Measurements from ENCODE around the gene SLCO2A1.
A peak's percentile ranks its signal among the peaks of the same experiment; 100 is the strongest.

Gene SLCO2A1

GRCh38 chr3:134029734-134030378 is at the start of gene SLCO2A1:
SLCO2A1 (minus strand) TSS chr3:134029925; CDS start chr3:134029802, 123 bp downstream.
- ChIA-PET POLR2A (no interaction called here), CTCF (no interaction called here)
- no peak for TF ChIP-seq ARNT (IDR thresholded peaks at IDR 0.05)
- TF ChIP-seq NFRKB (IDR thresholded peaks at IDR 0.05), result no peak
- no peak for TF ChIP-seq ELF4 (IDR thresholded peaks at IDR 0.05)
- no peak for TF ChIP-seq SP1 (IDR thresholded peaks at IDR 0.05)
- TF ChIP-seq HDGF (IDR thresholded peaks at IDR 0.05; ENCODE audit: borderline replicate concordance), result no peak
- TF ChIP-seq LEF1 (IDR thresholded peaks at IDR 0.05; ENCODE audit: borderline replicate concordance), result no peak
- no peak for TF ChIP-seq FOXK2 (IDR thresholded peaks at IDR 0.05)
- TF ChIP-seq CTBP1 (IDR thresholded peaks at IDR 0.05; ENCODE audit: borderline replicate concordance), result no peak
- TF ChIP-seq L3MBTL2 (conservative IDR thresholded peaks at IDR 0.05), result no peak; the same call in 1 of the 2 replicates
- no peak for TF ChIP-seq FOXM1 (IDR thresholded peaks at IDR 0.05; ENCODE audit: borderline replicate concordance)
- no peak for TF ChIP-seq ZNF384 (IDR thresholded peaks at IDR 0.05)
- DNase-seq (ENCODE audit: extremely low spot score), result peak; percentile 54

GRCh38 chr3:134079111-134079547 is 49.4 kb upstream of the SLCO2A1 start:
- DNase-seq (ENCODE audit: extremely low spot score), result no peak
- ChIA-PET POLR2A (no interaction called here), CTCF (no interaction called here)
- no peak for TF ChIP-seq TARDBP (IDR thresholded peaks at IDR 0.05)

- TF ChIP-seq HDGF (IDR thresholded peaks at IDR 0.05; ENCODE audit: borderline replicate concordance) (no peak), ARNT (IDR thresholded peaks at IDR 0.05) (no peak), PKNOX1 (IDR thresholded peaks at IDR 0.05) (no peak), ELF4 (IDR thresholded peaks at IDR 0.05) (no peak), FOXA1 (IDR thresholded peaks at IDR 0.05) (no peak), FOXM1 (IDR thresholded peaks at IDR 0.05; ENCODE audit: borderline replicate concordance) (no peak)
- CTCF ChIA-PET, result no interaction called here
- POLR2A ChIA-PET, result no interaction called here
- no peak for DNase-seq (ENCODE audit: extremely low spot score)
These were observed 48.6 kb upstream of the SLCO2A1 start for GRCh38 chr3:134078169-134078831.

- DNase-seq (ENCODE audit: extremely low spot score), result no peak
- CTCF ChIA-PET, result no interaction called here
- TF ChIP-seq HDGF (IDR thresholded peaks at IDR 0.05; ENCODE audit: borderline replicate concordance) (no peak), FOXA1 (IDR thresholded peaks at IDR 0.05) (no peak), FOXK2 (IDR thresholded peaks at IDR 0.05) (no peak), ZNF384 (IDR thresholded peaks at IDR 0.05) (no peak), CTBP1 (IDR thresholded peaks at IDR 0.05; ENCODE audit: borderline replicate concordance) (no peak), SUZ12 (IDR thresholded peaks at IDR 0.05) (no peak), ELF4 (IDR thresholded peaks at IDR 0.05) (no peak), FOXM1 (IDR thresholded peaks at IDR 0.05; ENCODE audit: borderline replicate concordance) (no peak), PKNOX1 (IDR thresholded peaks at IDR 0.05) (no peak)
- POLR2A ChIA-PET, result no interaction called here
These were observed 48.0 kb upstream of the SLCO2A1 start for GRCh38 chr3:134077649-134078161.

GRCh38 chr3:134076851-134077250 is 47.1 kb upstream of the SLCO2A1 start:
- ChIA-PET POLR2A (no interaction called here), CTCF (no interaction called here)
- no peak for TF ChIP-seq LEF1 (IDR thresholded peaks at IDR 0.05; ENCODE audit: borderline replicate concordance)
- DNase-seq (ENCODE audit: extremely low spot score), result no peak

GRCh38 chr3:134075846-134076245 is 46.1 kb upstream of the SLCO2A1 start:
- no peak for TF ChIP-seq LEF1 (IDR thresholded peaks at IDR 0.05; ENCODE audit: borderline replicate concordance)
- TF ChIP-seq NFRKB (IDR thresholded peaks at IDR 0.05), result no peak
- TF ChIP-seq BHLHE40 (IDR thresholded peaks at IDR 0.05; ENCODE audit: borderline replicate concordance), result no peak
- TF ChIP-seq CTBP1 (IDR thresholded peaks at IDR 0.05; ENCODE audit: borderline replicate concordance), result no peak
- no peak for TF ChIP-seq FOXA1 (IDR thresholded peaks at IDR 0.05)
- no peak for TF ChIP-seq HDGF (IDR thresholded peaks at IDR 0.05; ENCODE audit: borderline replicate concordance)
- no peak for TF ChIP-seq ARNT (IDR thresholded peaks at IDR 0.05)
- TF ChIP-seq ELF4 (IDR thresholded peaks at IDR 0.05), result no peak
- TF ChIP-seq SUZ12 (IDR thresholded peaks at IDR 0.05), result no peak
- TF ChIP-seq ZNF384 (IDR thresholded peaks at IDR 0.05), result no peak
- TF ChIP-seq L3MBTL2 (conservative IDR thresholded peaks at IDR 0.05), result no peak
- TF ChIP-seq TARDBP (IDR thresholded peaks at IDR 0.05), result no peak
- TF ChIP-seq SP1 (IDR thresholded peaks at IDR 0.05), result no peak
- no peak for TF ChIP-seq PKNOX1 (IDR thresholded peaks at IDR 0.05)
- TF ChIP-seq FOXM1 (IDR thresholded peaks at IDR 0.05; ENCODE audit: borderline replicate concordance), result no peak
- no peak for TF ChIP-seq FOXK2 (IDR thresholded peaks at IDR 0.05)
- POLR2A ChIA-PET, result no interaction called here
- DNase-seq (ENCODE audit: extremely low spot score), result no peak
- CTCF ChIA-PET, result no interaction called here

GRCh38 chr3:134075568-134075825 is 45.8 kb upstream of the SLCO2A1 start:
- CTCF ChIA-PET, result no interaction called here
- TF ChIP-seq FOXK2 (IDR thresholded peaks at IDR 0.05) (no peak), BHLHE40 (IDR thresholded peaks at IDR 0.05; ENCODE audit: borderline replicate concordance) (no peak), NFRKB (IDR thresholded peaks at IDR 0.05) (no peak)
- DNase-seq (ENCODE audit: extremely low spot score), result no peak
- POLR2A ChIA-PET, result no interaction called here

Measured in HEK293T (cell line).